MCF 10A (cell line): ENCODE results near the gene DCLRE1C. TPM values are rescaled to one million over a fixed set of nuclear protein-coding genes. Genes with fewer than 3 reads are reported as not detected.

ENCODE experiments used
- BruUV-seq: library from RNA; stranded (reverse); fragments of 400-500 nt; replicated peaks from 2 replicates; lab custom pipeline; 2021; lab: Mats Ljungman, UMichigan
- CTCF ChIA-PET: fragments of 300-600 bp; sonication (Branson Sonifier 250); formaldehyde crosslinking; extraction: SDS; loops from one replicate; lab custom pipeline; 2021; ENCODE audit warnings: antibody characterized with exemption, inconsistent platforms; lab: Yijun Ruan, JAX
- POLR2A ChIA-PET: fragments of 300-600, 350-650 bp; sonication (Branson Sonifier 250); formaldehyde crosslinking; extraction: SDS; loops from one replicate; lab custom pipeline; 2020; ENCODE audit warnings: antibody characterized with exemption, inconsistent platforms; lab: Yijun Ruan, JAX
- DNase-seq: peaks from one replicate; pipeline ENCODE4 v3.0.0-alpha.2; 2018; ENCODE audit not compliant: unreplicated experiment
- H3K27ac Mint-ChIP-seq: one replicate; pipeline ENCODE4 v1.8.0; 2022; ENCODE audit warnings: mild to moderate bottlenecking, low read depth, mixed read lengths; ENCODE audit not compliant: unreplicated experiment
- H3K27me3 Mint-ChIP-seq: one replicate; pipeline ENCODE4 v1.8.0; 2022; ENCODE audit warnings: mixed read lengths; ENCODE audit not compliant: insufficient read depth, unreplicated experiment
- H3K36me3 Mint-ChIP-seq: one replicate; pipeline ENCODE4 v1.8.0; 2022; ENCODE audit warnings: mild to moderate bottlenecking, moderate library complexity, mixed read lengths; ENCODE audit not compliant: insufficient read depth, unreplicated experiment
- H3K4me1 Mint-ChIP-seq: one replicate; pipeline ENCODE4 v1.8.0; 2022; ENCODE audit warnings: mixed read lengths; ENCODE audit not compliant: insufficient read depth, unreplicated experiment
- H3K4me3 Mint-ChIP-seq: one replicate; pipeline ENCODE4 v1.8.0; 2022; ENCODE audit warnings: mild to moderate bottlenecking, moderate library complexity, mixed read lengths; ENCODE audit not compliant: unreplicated experiment
- H3K9me3 Mint-ChIP-seq: one replicate; pipeline ENCODE4 v1.8.0; 2022; ENCODE audit warnings: mixed read lengths; ENCODE audit not compliant: unreplicated experiment
- intact Hi-C: fragments of 100-400 bp; cut with micrococcal nuclease; formaldehyde crosslinking; loops from 2 replicates; pipeline ENCODE4 v1.14.1; 2022
- total RNA-seq: library from RNA; stranded (reverse); gene quantifications from 2 replicates; pipeline ENCODE4 v1.2.3, GENCODE V29; 2022
- TF ChIP-seq, protein P1 (sequence below): fragments of 200-600 bp; IDR thresholded peaks from one replicate; pipeline ENCODE4 v1.8.0; 2022; ENCODE audit warnings: antibody characterized with exemption, mild to moderate bottlenecking; ENCODE audit not compliant: unreplicated experiment

Gene DCLRE1C
- total RNA-seq, 1 experiment from 2014 or later = 10.3 TPM

DNA sequence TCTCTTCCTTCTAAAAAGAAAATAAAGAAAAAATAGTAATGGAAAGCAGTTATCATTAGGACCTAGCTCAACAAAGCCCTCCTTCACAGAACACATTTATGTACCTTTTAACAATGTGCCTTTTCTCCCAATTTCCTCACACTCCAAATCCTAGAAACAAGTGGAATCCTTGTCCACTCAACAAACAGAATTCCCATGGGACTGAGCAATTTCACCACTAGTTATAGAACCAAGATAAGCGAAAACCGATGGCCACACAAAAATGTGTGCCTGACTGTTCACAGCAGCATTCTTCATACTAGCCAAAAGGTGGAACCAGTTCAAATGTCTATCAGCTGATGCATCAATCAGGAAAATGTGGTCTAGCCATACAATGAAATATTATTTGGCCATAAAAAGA is 17.3 kb downstream of the DCLRE1C start:
- no peak overlapping the region for H3K27ac Mint-ChIP-seq
- no peaks in the 10 kb centered on the region for H3K9me3 Mint-ChIP-seq
- no peaks in the 10 kb centered on the region for H3K27me3 Mint-ChIP-seq
- intact Hi-C loops = no loop called here
- H3K4me3 Mint-ChIP-seq = no peak overlapping the region
- H3K4me1 Mint-ChIP-seq = no peaks in the 10 kb centered on the region
- TF ChIP-seq, protein P1, sequence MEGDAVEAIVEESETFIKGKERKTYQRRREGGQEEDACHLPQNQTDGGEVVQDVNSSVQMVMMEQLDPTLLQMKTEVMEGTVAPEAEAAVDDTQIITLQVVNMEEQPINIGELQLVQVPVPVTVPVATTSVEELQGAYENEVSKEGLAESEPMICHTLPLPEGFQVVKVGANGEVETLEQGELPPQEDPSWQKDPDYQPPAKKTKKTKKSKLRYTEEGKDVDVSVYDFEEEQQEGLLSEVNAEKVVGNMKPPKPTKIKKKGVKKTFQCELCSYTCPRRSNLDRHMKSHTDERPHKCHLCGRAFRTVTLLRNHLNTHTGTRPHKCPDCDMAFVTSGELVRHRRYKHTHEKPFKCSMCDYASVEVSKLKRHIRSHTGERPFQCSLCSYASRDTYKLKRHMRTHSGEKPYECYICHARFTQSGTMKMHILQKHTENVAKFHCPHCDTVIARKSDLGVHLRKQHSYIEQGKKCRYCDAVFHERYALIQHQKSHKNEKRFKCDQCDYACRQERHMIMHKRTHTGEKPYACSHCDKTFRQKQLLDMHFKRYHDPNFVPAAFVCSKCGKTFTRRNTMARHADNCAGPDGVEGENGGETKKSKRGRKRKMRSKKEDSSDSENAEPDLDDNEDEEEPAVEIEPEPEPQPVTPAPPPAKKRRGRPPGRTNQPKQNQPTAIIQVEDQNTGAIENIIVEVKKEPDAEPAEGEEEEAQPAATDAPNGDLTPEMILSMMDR = no peak
- H3K36me3 Mint-ChIP-seq = peaks cover 56% of the 10 kb centered on the region
- CTCF ChIA-PET = interaction anchor here (0.9 kb wide), 1 partner anchor 170 kb away, joined by 3 read pairs; no protein-coding TSS in a partner anchor
- BruUV-seq = no TSS peak
- no peak for DNase-seq
- POLR2A ChIA-PET = no interaction called here

DNA sequence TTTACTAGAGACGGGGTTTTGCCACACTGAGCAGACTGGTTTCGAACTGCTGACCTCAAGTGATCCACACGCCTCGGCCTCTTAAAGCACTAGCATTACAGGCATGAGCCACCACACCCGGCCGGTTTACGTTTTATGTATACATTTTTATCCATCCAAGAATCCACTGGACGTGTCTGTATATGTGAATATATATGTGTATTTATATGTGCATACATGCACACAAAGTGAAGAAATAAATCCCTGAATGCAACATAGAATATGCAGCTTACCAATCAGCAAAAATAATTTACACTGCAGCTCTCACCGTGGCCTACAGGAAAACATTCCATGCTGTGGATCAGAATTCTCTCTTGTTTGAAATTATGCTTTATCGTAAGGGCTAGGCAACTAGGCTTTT is 23.3 kb downstream of the DCLRE1C start:
- intact Hi-C loops = no loop called here
- Mint-ChIP-seq H3K4me1 (no peaks in the 10 kb centered on the region), H3K9me3 (no peaks in the 10 kb centered on the region), H3K36me3 (peaks cover 77% of the 10 kb centered on the region), H3K4me3 (no peak overlapping the region), H3K27me3 (no peaks in the 10 kb centered on the region), H3K27ac (no peak overlapping the region)
- no peak for DNase-seq
- BruUV-seq = no TSS peak
- ChIA-PET CTCF (interaction anchor here (0.6 kb wide), 2 partner anchors 16 to 1153 kb away, joined by 3 read pairs; no protein-coding TSS in a partner anchor), POLR2A (interaction anchor here (0.8 to 1.4 kb wide), 2 partner anchors 23 to 49 kb away, joined by 4 to 5 read pairs; partner anchors contain the start of gene DCLRE1C)
- TF ChIP-seq, protein P1 = no peak

DNA sequence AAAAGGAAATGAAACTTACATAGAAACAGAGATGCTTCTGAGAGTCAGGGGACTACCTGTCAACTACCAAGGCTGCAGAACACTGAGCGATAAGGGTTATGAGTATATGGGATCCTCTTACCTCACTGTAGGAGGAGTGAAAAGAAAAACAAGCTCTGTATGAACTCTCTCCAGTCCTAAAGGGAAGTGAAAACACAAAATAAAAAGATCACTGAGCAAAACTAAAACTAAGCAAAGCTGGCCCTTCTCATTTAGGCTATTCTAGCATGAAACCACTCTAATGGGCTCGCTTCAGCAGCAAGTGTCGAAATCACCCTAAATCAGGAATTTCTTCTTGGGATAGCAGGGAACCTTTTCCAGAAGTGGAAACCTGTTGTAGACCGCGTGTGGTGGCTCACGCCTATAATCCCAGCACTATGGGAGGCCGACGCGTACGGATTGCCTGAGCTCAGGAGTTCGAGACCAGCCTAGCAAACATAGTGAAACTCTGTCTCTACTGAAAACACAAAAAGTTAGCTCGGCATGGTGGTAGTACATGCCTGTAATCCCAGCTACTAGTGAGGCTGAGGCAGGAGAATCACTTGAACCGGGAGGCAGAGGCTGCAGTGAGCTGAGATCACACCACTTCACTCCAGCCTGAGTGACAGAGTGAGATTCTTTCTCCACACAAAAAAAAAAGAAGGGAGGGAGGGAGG is 27.0 kb downstream of the DCLRE1C start:
- ChIA-PET CTCF (interaction anchor here (0.7 kb wide), 1 partner anchor 26 kb away, joined by 4 read pairs; no protein-coding TSS in a partner anchor), POLR2A (no interaction called here)
- H3K36me3 Mint-ChIP-seq = peaks cover 70% of the 10 kb centered on the region
- BruUV-seq = no TSS peak
- DNase-seq = no peak
- no peaks in the 10 kb centered on the region for H3K9me3 Mint-ChIP-seq
- no peaks in the 10 kb centered on the region for H3K27me3 Mint-ChIP-seq
- intact Hi-C loops = no loop called here
- H3K27ac Mint-ChIP-seq = no peak overlapping the region
- TF ChIP-seq, protein P1 = no peak
- H3K4me3 Mint-ChIP-seq = no peak overlapping the region
- no peaks in the 10 kb centered on the region for H3K4me1 Mint-ChIP-seq

DNA sequence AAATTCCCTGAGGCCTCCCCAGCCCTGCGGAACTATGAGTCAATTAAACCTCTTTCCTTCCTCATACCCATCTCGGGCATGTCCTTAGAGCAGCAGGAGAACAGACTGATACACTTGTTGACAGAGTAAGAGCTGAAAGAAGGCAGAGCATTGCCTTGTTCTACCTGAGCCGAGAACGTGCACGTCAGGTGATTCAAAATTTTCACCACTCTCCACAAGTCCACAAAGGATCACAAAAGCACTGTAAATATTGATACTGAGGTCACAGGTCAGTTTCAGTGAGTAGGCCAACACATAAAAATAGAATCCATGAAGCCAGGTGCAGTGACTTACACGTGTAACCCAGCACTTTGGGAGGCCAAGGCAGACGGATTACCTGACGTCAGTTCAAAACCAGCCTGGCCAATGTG is 27.8 kb downstream of the DCLRE1C start:
- intact Hi-C loops = no loop called here
- no peak overlapping the region for H3K27ac Mint-ChIP-seq

More for the DNA sequence above, 27.8 kb downstream of the DCLRE1C start:
- Mint-ChIP-seq H3K27me3 (no peaks in the 10 kb centered on the region), H3K4me1 (no peaks in the 10 kb centered on the region), H3K9me3 (no peaks in the 10 kb centered on the region), H3K4me3 (no peak overlapping the region), H3K36me3 (peaks cover 72% of the 10 kb centered on the region)
- BruUV-seq = no TSS peak
- POLR2A ChIA-PET = no interaction called here
- TF ChIP-seq, protein P1 = no peak
- no peak for DNase-seq
- CTCF ChIA-PET = no interaction called here
